Measurements from ENCODE around the gene CRYBG1. TPM values are rescaled to one million over a fixed set of nuclear protein-coding genes. Genes with fewer than 3 reads are reported as not detected.

Gene CRYBG1
- polyA plus RNA-seq, 2 of the 4 experiments (the other 2 are of a cell fraction): 0.31 to 0.37 TPM

DNA sequence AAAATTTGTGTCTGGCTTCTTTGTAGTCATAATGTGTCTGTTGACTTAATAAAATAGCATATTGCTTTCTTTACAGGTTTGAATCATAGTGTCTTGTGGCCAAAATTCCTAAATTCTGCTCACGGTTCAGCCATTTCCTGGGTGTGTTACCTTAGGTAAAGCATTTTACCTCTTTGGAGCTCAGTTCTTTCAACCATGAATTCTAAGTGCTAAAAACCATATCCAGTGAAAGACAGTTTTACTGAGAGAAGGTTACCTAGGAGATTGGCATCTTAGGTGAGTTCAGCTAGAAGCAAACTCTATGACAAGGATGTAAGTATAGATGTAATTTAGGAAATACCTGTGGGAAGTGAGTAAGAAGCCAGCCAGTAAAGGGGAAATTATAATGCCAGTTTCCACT lies 20.7 kb downstream of the CRYBG1 start:
- DNase-seq (ENCODE audit: low read depth in 1 of 2, low spot score in 1 of 2): no peak
- ATAC-seq: no peak
- no peak overlapping the region for H3K4me3 ChIP-seq
- FAIRE-seq: no peak
- WGBS (ENCODE audit: missing lambda C conversion rate): 45% methylated on average over 1 of the region's 1 CpG
- H3K9me3 ChIP-seq: no peaks in the 10 kb centered on the region
- no peaks in the 10 kb centered on the region for H3K4me1 ChIP-seq
- H3K27ac ChIP-seq: no peak overlapping the region
- CTCF ChIA-PET: interaction anchor here (1.0 to 1.5 kb wide), 2 partner anchors 10 to 14 kb away, joined by 3 read pairs; no protein-coding TSS in a partner anchor
- POLR2A ChIA-PET: no interaction called here
- H3K4me2 ChIP-seq: no peak overlapping the region
- TF ChIP-seq RNF2 (IDR thresholded peaks at IDR 0.05; ENCODE audit: borderline replicate concordance, low read depth): no peak
- no peak for TF ChIP-seq NR3C1 (IDR thresholded peaks at IDR 0.05)
- no peak for TF ChIP-seq ZC3H11A (IDR thresholded peaks at IDR 0.05)
- TF ChIP-seq SMC3 (IDR thresholded peaks at IDR 0.05): no peak
- TF ChIP-seq EP300 (IDR thresholded peaks at IDR 0.05): no peak
- no peak for TF ChIP-seq E2F6 (IDR thresholded peaks at IDR 0.05; ENCODE audit: borderline replicate concordance, low read depth)
- TF ChIP-seq TFCP2L1 (CRISPR knock-in tag; IDR thresholded peaks at IDR 0.05): no peak
- TF ChIP-seq NPAS2 (CRISPR knock-in tag; IDR thresholded peaks at IDR 0.05; ENCODE audit: borderline replicate concordance): no peak
- no peak for TF ChIP-seq CHD4 (IDR thresholded peaks at IDR 0.05; ENCODE audit: borderline replicate concordance)
- no peak for TF ChIP-seq CEBPB (IDR thresholded peaks at IDR 0.05)
- TF ChIP-seq KDM5A (IDR thresholded peaks at IDR 0.05): no peak
- no peak for TF ChIP-seq POLR2AphosphoS2 (conservative IDR thresholded peaks at IDR 0.05; ENCODE audit: low read length)
- no peak for TF ChIP-seq RAD21 (conservative IDR thresholded peaks at IDR 0.05 in 1 of 2, IDR thresholded peaks at IDR 0.05 in 1 of 2)
- TF ChIP-seq CHD2 (IDR thresholded peaks at IDR 0.05; ENCODE audit: low read length, partially characterized antibody): no peak
- TF ChIP-seq BHLHE40 (IDR thresholded peaks at IDR 0.05; ENCODE audit: low read depth, low read length): no peak

GRCh38 chr6:106381881-106382280 lies 21.4 kb downstream of the CRYBG1 start:
- Histone ChIP-seq H3K4me1 (no peaks in the 10 kb centered on the region), H3K4me3 (no peak overlapping the region), H3K27ac (no peak overlapping the region), H3K4me2 (no peak overlapping the region), H3K9me3 (no peaks in the 10 kb centered on the region)
- CTCF ChIA-PET: interaction anchor here (1.0 kb wide), 1 partner anchor 13 kb away, joined by 3 read pairs; no protein-coding TSS in a partner anchor
- FAIRE-seq (no peak), ATAC-seq (no peak), DNase-seq (ENCODE audit: low read depth in 1 of 2, low spot score in 1 of 2) (no peak)
- WGBS (ENCODE audit: missing lambda C conversion rate): 50% methylated on average over 1 of the region's 1 CpG
- TF ChIP-seq FOXS1 (CRISPR knock-in tag; IDR thresholded peaks at IDR 0.05) (no peak), E2F6 (IDR thresholded peaks at IDR 0.05; ENCODE audit: borderline replicate concordance, low read depth) (no peak), EHF (CRISPR knock-in tag; IDR thresholded peaks at IDR 0.05) (no peak), HEYL (CRISPR knock-in tag; IDR thresholded peaks at IDR 0.05) (no peak), RFX5 (IDR thresholded peaks at IDR 0.05) (no peak), SMC3 (IDR thresholded peaks at IDR 0.05) (no peak)
- TF ChIP-seq, protein P1, sequence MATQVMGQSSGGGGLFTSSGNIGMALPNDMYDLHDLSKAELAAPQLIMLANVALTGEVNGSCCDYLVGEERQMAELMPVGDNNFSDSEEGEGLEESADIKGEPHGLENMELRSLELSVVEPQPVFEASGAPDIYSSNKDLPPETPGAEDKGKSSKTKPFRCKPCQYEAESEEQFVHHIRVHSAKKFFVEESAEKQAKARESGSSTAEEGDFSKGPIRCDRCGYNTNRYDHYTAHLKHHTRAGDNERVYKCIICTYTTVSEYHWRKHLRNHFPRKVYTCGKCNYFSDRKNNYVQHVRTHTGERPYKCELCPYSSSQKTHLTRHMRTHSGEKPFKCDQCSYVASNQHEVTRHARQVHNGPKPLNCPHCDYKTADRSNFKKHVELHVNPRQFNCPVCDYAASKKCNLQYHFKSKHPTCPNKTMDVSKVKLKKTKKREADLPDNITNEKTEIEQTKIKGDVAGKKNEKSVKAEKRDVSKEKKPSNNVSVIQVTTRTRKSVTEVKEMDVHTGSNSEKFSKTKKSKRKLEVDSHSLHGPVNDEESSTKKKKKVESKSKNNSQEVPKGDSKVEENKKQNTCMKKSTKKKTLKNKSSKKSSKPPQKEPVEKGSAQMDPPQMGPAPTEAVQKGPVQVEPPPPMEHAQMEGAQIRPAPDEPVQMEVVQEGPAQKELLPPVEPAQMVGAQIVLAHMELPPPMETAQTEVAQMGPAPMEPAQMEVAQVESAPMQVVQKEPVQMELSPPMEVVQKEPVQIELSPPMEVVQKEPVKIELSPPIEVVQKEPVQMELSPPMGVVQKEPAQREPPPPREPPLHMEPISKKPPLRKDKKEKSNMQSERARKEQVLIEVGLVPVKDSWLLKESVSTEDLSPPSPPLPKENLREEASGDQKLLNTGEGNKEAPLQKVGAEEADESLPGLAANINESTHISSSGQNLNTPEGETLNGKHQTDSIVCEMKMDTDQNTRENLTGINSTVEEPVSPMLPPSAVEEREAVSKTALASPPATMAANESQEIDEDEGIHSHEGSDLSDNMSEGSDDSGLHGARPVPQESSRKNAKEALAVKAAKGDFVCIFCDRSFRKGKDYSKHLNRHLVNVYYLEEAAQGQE (IDR thresholded peaks at IDR 0.05): no peak
- POLR2A ChIA-PET: no interaction called here

- ChIA-PET POLR2A (no interaction called here), CTCF (no interaction called here)
- no peak for FAIRE-seq
- no peaks in the 10 kb centered on the region for H3K9me3 ChIP-seq
- H3K27ac ChIP-seq: no peak overlapping the region
- H3K4me1 ChIP-seq: no peaks in the 10 kb centered on the region
- no peak overlapping the region for H3K4me2 ChIP-seq
- H3K4me3 ChIP-seq: no peak overlapping the region
- no peak for ATAC-seq
- DNase-seq (ENCODE audit: low read depth in 1 of 2, low spot score in 1 of 2): no peak
- WGBS (ENCODE audit: missing lambda C conversion rate): 82% methylated on average over 2 of the region's 2 CpGs
- TF ChIP-seq PHF8 (IDR thresholded peaks at IDR 0.05; ENCODE audit: borderline replicate concordance, low read depth) (no peak), FOSL2 (IDR thresholded peaks at IDR 0.05) (no peak), FOSL2 (CRISPR knock-in tag; IDR thresholded peaks at IDR 0.05) (no peak), RAD21 (conservative IDR thresholded peaks at IDR 0.05 in 1 of 2, IDR thresholded peaks at IDR 0.05 in 1 of 2) (no peak), ESRRA (IDR thresholded peaks at IDR 0.05; ENCODE audit: borderline replicate concordance, low read length) (no peak), JUN (IDR thresholded peaks at IDR 0.05) (no peak), CEBPB (IDR thresholded peaks at IDR 0.05) (no peak), SREBF2 (IDR thresholded peaks at IDR 0.05) (no peak), MAX (IDR thresholded peaks at IDR 0.05) (no peak), HOXB13 (CRISPR knock-in tag; IDR thresholded peaks at IDR 0.05; ENCODE audit: low read depth) (no peak), BHLHE40 (IDR thresholded peaks at IDR 0.05; ENCODE audit: low read depth, low read length) (no peak), FOSB (CRISPR knock-in tag; IDR thresholded peaks at IDR 0.05) (no peak), POLR2AphosphoS2 (conservative IDR thresholded peaks at IDR 0.05; ENCODE audit: low read length) (no peak), ZC3H11A (IDR thresholded peaks at IDR 0.05) (no peak), NPAS2 (CRISPR knock-in tag; IDR thresholded peaks at IDR 0.05; ENCODE audit: borderline replicate concordance) (no peak), KDM1A (IDR thresholded peaks at IDR 0.05; ENCODE audit: low read depth) (no peak), FOXS1 (CRISPR knock-in tag; IDR thresholded peaks at IDR 0.05) (no peak), MYC (IDR thresholded peaks at IDR 0.05; ENCODE audit: borderline replicate concordance, low read length) (no peak), MAZ (IDR thresholded peaks at IDR 0.05; ENCODE audit: borderline replicate concordance, low read depth, low read length) (no peak)
Observed at GRCh38 chr6:106383573-106383972, 23.1 kb downstream of the CRYBG1 start.

Measured in A549 (cell line).